DMS153 treated with DMSO at 0.1 percent for 48 hours (cell line): ENCODE measurements around the gene KLHDC10.
"Not testable (repeated sequence)": the region's sequence is repeated elsewhere in the genome, so short reads cannot be mapped to it uniquely, and the experiment has no call there.

Experiments
- DNase-seq: peaks from one replicate; lab custom pipeline; 2025; ENCODE audit not compliant: unreplicated experiment; lab: John Stamatoyannopoulos, UW

Gene KLHDC10

GRCh38 chr7:130114776-130115175 is 44.4 kb downstream of the KLHDC10 start:
- DNase-seq: no peak

- DNase-seq: no peak
Measured at GRCh38 chr7:130118294-130118693, 48.0 kb downstream of the KLHDC10 start.

GRCh38 chr7:130118801-130119200 is 48.5 kb downstream of the KLHDC10 start:
- no peak for DNase-seq

- no peak for DNase-seq
Measured at GRCh38 chr7:130123501-130123900, 53.2 kb downstream of the KLHDC10 start.

- DNase-seq: no peak
Measured at GRCh38 chr7:130124711-130125110, 54.4 kb downstream of the KLHDC10 start.

GRCh38 chr7:130126840-130127239 is 56.5 kb downstream of the KLHDC10 start:
- not testable (repeated sequence) for DNase-seq

- no peak for DNase-seq
Measured at GRCh38 chr7:130127404-130127803, 57.1 kb downstream of the KLHDC10 start.

GRCh38 chr7:130127821-130128317 is 57.5 kb downstream of the KLHDC10 start:
- DNase-seq: no peak

GRCh38 chr7:130129011-130129411 is 58.7 kb downstream of the KLHDC10 start:
- DNase-seq: no peak

GRCh38 chr7:130131191-130131834 is 61.0 kb downstream of the KLHDC10 start:
- no peak for DNase-seq

GRCh38 chr7:130131964-130132875 is 61.9 kb downstream of the KLHDC10 start:
- DNase-seq: no peak

GRCh38 chr7:130133029-130133782 is 62.9 kb downstream of the KLHDC10 start:
- DNase-seq: no peak

GRCh38 chr7:130134106-130134636 is 63.8 kb downstream of the KLHDC10 start:
- no peak for DNase-seq

GRCh38 chr7:130134726-130135125 is 64.4 kb downstream of the KLHDC10 start:
- no peak for DNase-seq

GRCh38 chr7:130135208-130136205 is 65.2 kb downstream of the KLHDC10 start:
- DNase-seq: no peak

GRCh38 chr7:130136579-130137167 is 66.3 kb downstream of the KLHDC10 start:
- DNase-seq: no peak

GRCh38 chr7:130137207-130137606 is 66.9 kb downstream of the KLHDC10 start:
- no peak for DNase-seq

GRCh38 chr7:130139193-130139960 is 69.0 kb downstream of the KLHDC10 start:
- no peak for DNase-seq
